Neural cell (in vitro differentiated cells): ENCODE measurements around the gene STIM2. TPM values are rescaled to one million over a fixed set of nuclear protein-coding genes. Genes with fewer than 3 reads are reported as not detected.

Experiments used
- H2AFZ ChIP-seq: fragments of 200-600, 300-800 bp; sonication (generic), shearing (Covaris generic); 2 replicates; pipeline ENCODE4 v1.6.0; 2014; ENCODE audit warnings: low read depth, mild to moderate bottlenecking, antibody characterized with exemption, low read length, moderate library complexity
- H3F3A ChIP-seq: fragments of 200-600 bp; shearing (Covaris generic); 2 replicates; pipeline ENCODE4 v1.6.1; 2016; ENCODE audit warnings: mild to moderate bottlenecking, moderate library complexity, mixed read lengths, antibody characterized with exemption, low read length; ENCODE audit not compliant: insufficient read depth, poor library complexity, severe bottlenecking
- H3K27ac ChIP-seq: fragments of 200-600, 300-800 bp; sonication (generic), shearing (Covaris generic); 2 replicates; pipeline ENCODE4 v1.5.1; 2014; ENCODE audit warnings: mild to moderate bottlenecking, low read length, moderate library complexity
- H3K27me3 ChIP-seq: fragments of 300-800, 200-600 bp; sonication (generic), shearing (Covaris generic); 2 replicates; pipeline ENCODE4 v1.6.0; 2014; ENCODE audit warnings: mild to moderate bottlenecking, low read depth, low read length, moderate library complexity; ENCODE audit not compliant: insufficient read depth
- H3K36me3 ChIP-seq: fragments of 300-800, 200-600 bp; sonication (generic), shearing (Covaris generic); 2 replicates; pipeline ENCODE4 v1.5.1; 2014; ENCODE audit warnings: mild to moderate bottlenecking, antibody characterized with exemption, low read length, moderate library complexity; ENCODE audit not compliant: insufficient read depth
- H3K4me2 ChIP-seq: fragments of 300-800, 200-600 bp; sonication (generic), shearing (Covaris generic); 2 replicates; pipeline ENCODE4 v1.6.0; 2014; ENCODE audit warnings: mild to moderate bottlenecking, low read length
- H3K4me3 ChIP-seq: fragments of 300-800, 200-600 bp; sonication (generic), shearing (Covaris generic); 2 replicates; pipeline ENCODE4 v1.5.1; 2014; ENCODE audit warnings: mild to moderate bottlenecking, low read length, moderate library complexity
- H3K79me2 ChIP-seq: fragments of 200-600 bp; shearing (Covaris generic); replicated peaks from 2 replicates; pipeline ENCODE4 v1.6.0; 2014; ENCODE audit warnings: mild to moderate bottlenecking, low read length, moderate library complexity; ENCODE audit not compliant: insufficient read depth
- H3K9ac ChIP-seq: fragments of 300-800, 200-600 bp; sonication (generic), shearing (Covaris generic); 2 replicates; pipeline ENCODE4 v1.6.1; 2016; ENCODE audit warnings: mild to moderate bottlenecking, low read length, mixed read lengths
- H3K9me2 ChIP-seq: fragments of 200-600 bp; shearing (Covaris generic); 2 replicates; pipeline ENCODE4 v1.6.1; 2016; ENCODE audit warnings: mild to moderate bottlenecking, low read length, mixed read lengths; ENCODE audit not compliant: insufficient read depth
- H3K9me3 ChIP-seq: fragments of 200-600, 300-800 bp; sonication (generic), shearing (Covaris generic); 2 replicates; pipeline ENCODE4 v1.6.1; 2016; ENCODE audit warnings: mild to moderate bottlenecking, mixed run types, low read length, moderate library complexity, mixed read lengths
- H4K20me1 ChIP-seq: fragments of 200-600 bp; shearing (Covaris generic); 2 replicates; pipeline ENCODE4 v1.6.1; 2016; ENCODE audit warnings: mild to moderate bottlenecking, mixed run types; ENCODE audit not compliant: insufficient read depth
- CTCF ChIP-seq: fragments of 450-650 bp; IDR thresholded peaks from 2 replicates; pipeline ENCODE4 v1.5.1; 2014; ENCODE audit warnings: antibody characterized with exemption, mild to moderate bottlenecking, moderate library complexity; ENCODE audit not compliant: poor library complexity, severe bottlenecking
- EP300 ChIP-seq: fragments of 450-650 bp; conservative IDR thresholded peaks from 2 replicates; pipeline ENCODE4 v1.6.1; 2014; ENCODE audit warnings: antibody characterized with exemption, mild to moderate bottlenecking, moderate library complexity; ENCODE audit not compliant: poor library complexity, severe bottlenecking
- EZH2 ChIP-seq: fragments of 200-600, 300-800 bp; shearing (Covaris generic), sonication (generic); IDR thresholded peaks from 2 replicates; pipeline ENCODE4 v1.6.1; 2014; ENCODE audit warnings: antibody characterized with exemption, low read length, borderline replicate concordance, mild to moderate bottlenecking; ENCODE audit not compliant: insufficient read depth, poor library complexity, severe bottlenecking
- MXI1 ChIP-seq: fragments of 450-650 bp; conservative IDR thresholded peaks from 2 replicates; pipeline ENCODE4 v1.6.1; 2014; ENCODE audit warnings: antibody characterized with exemption, mild to moderate bottlenecking; ENCODE audit not compliant: poor library complexity, severe bottlenecking
- POLR2AphosphoS5 ChIP-seq: IDR thresholded peaks from 2 replicates; pipeline ENCODE4 v1.6.1; 2012
- RAD21 ChIP-seq: fragments of 450-650 bp; conservative IDR thresholded peaks from 2 replicates; pipeline ENCODE4 v1.6.1; 2014; ENCODE audit warnings: antibody characterized with exemption, mild to moderate bottlenecking, moderate library complexity
- SMC3 ChIP-seq: fragments of 450-650 bp; conservative IDR thresholded peaks from 2 replicates; pipeline ENCODE4 v1.6.1; 2014; ENCODE audit warnings: antibody characterized with exemption, mild to moderate bottlenecking, moderate library complexity; ENCODE audit not compliant: poor library complexity
- TAF1 ChIP-seq: IDR thresholded peaks from 2 replicates; pipeline ENCODE4 v1.6.1; 2012; ENCODE audit warnings: low read depth
- polyA plus RNA-seq: library from polyadenylated mRNA; depleted of rRNA; stranded (reverse); fragments of >200 nt; gene quantifications from 2 replicates; pipeline ENCODE4 v1.2.3, GENCODE V29; 2014
- TF ChIP-seq, protein P1 (sequence below): IDR thresholded peaks from 2 replicates; pipeline ENCODE4 v1.6.1; 2012; ENCODE audit warnings: borderline replicate concordance

STIM2 gene
- polyA plus RNA-seq, 1 donor from 2014 or later = 25.3 TPM

GRCh38 chr4:26905172-26905571 lies 44.5 kb downstream of the STIM2 start:
- no peak overlapping the region for H3K9ac ChIP-seq
- no peaks in the 10 kb centered on the region for H4K20me1 ChIP-seq
- TF ChIP-seq SMC3 = no peak
- TF ChIP-seq POLR2AphosphoS5 = no peak
- TF ChIP-seq CTCF = no peak
- TF ChIP-seq EP300 = no peak
- no peak for TF ChIP-seq EZH2
- no peak for TF ChIP-seq MXI1
- TF ChIP-seq, protein P1, sequence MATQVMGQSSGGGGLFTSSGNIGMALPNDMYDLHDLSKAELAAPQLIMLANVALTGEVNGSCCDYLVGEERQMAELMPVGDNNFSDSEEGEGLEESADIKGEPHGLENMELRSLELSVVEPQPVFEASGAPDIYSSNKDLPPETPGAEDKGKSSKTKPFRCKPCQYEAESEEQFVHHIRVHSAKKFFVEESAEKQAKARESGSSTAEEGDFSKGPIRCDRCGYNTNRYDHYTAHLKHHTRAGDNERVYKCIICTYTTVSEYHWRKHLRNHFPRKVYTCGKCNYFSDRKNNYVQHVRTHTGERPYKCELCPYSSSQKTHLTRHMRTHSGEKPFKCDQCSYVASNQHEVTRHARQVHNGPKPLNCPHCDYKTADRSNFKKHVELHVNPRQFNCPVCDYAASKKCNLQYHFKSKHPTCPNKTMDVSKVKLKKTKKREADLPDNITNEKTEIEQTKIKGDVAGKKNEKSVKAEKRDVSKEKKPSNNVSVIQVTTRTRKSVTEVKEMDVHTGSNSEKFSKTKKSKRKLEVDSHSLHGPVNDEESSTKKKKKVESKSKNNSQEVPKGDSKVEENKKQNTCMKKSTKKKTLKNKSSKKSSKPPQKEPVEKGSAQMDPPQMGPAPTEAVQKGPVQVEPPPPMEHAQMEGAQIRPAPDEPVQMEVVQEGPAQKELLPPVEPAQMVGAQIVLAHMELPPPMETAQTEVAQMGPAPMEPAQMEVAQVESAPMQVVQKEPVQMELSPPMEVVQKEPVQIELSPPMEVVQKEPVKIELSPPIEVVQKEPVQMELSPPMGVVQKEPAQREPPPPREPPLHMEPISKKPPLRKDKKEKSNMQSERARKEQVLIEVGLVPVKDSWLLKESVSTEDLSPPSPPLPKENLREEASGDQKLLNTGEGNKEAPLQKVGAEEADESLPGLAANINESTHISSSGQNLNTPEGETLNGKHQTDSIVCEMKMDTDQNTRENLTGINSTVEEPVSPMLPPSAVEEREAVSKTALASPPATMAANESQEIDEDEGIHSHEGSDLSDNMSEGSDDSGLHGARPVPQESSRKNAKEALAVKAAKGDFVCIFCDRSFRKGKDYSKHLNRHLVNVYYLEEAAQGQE = no peak
- TF ChIP-seq RAD21 = no peak
- TF ChIP-seq TAF1 = no peak
- H3F3A ChIP-seq = no peaks in the 10 kb centered on the region
- H3K27me3 ChIP-seq = no peaks in the 10 kb centered on the region
- H3K79me2 ChIP-seq = peaks cover 6% of the 10 kb centered on the region
- no peaks in the 10 kb centered on the region for H3K36me3 ChIP-seq
- H3K4me2 ChIP-seq = no peak overlapping the region
- H3K9me2 ChIP-seq = no peaks in the 10 kb centered on the region
- no peak overlapping the region for H2AFZ ChIP-seq
- H3K27ac ChIP-seq = no peak overlapping the region
- no peaks in the 10 kb centered on the region for H3K9me3 ChIP-seq
- no peak overlapping the region for H3K4me3 ChIP-seq

DNA sequence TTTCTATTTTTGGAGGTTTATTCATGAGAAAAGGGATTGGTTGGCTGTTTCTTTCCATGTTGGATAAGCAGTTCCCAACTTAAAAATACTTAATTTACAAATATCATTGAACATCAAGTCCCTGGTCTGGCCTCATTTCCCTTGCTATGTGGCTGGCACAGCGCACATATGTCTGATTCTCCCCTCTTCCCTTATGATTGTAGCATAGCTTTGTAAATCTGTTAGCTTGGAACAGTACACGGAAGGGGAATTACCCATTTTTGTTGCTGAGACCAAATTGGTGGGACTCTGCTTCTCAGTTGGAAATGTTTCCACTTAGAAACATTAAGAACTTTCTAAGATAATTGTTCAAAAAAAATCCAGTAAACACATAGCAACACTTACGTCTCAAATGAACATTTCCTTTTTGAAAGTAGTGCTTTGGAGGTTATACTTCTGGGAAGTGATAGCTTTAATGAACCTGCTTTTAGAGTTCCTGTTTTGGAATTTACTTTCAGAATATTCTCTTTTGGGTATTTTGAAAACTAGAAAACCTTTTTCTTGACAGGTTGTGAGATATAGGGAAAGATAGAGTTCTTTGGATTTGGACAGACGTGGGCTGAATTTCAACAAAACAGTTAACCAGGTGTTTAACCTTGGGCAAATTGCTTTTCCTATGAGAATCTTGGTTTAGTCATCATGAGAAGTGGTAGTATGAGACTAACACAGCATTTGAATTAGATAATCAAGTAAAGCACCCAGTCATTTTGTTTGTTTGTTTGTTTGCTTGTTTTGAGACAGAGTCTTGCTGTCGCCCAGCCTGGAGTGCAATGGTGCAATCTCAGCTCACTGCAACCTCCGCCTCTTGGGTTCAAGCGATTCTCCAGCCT lies 47.3 kb downstream of the STIM2 start:
- no peaks in the 10 kb centered on the region for H3K36me3 ChIP-seq
- TF ChIP-seq CTCF (no peak), POLR2AphosphoS5 (no peak), TAF1 (no peak), RAD21 (no peak), EZH2 (no peak), SMC3 (no peak), MXI1 (no peak), EP300 (no peak)
- TF ChIP-seq, protein P1 = no peak
- no peaks in the 10 kb centered on the region for H4K20me1 ChIP-seq
- H3K9ac ChIP-seq = no peak overlapping the region
- no peak overlapping the region for H3K4me2 ChIP-seq
- no peak overlapping the region for H3K27ac ChIP-seq
- H3K27me3 ChIP-seq = no peaks in the 10 kb centered on the region
- peaks cover 5% of the 10 kb centered on the region for H3K79me2 ChIP-seq
- H3K9me3 ChIP-seq = no peaks in the 10 kb centered on the region
- H3K4me3 ChIP-seq = no peak overlapping the region
- no peaks in the 10 kb centered on the region for H3K9me2 ChIP-seq
- no peaks in the 10 kb centered on the region for H3F3A ChIP-seq
- no peak overlapping the region for H2AFZ ChIP-seq
